Keratinocyte (primary cell): ENCODE results near the gene CTCF. TPM values are rescaled to one million over a fixed set of nuclear protein-coding genes. Genes with fewer than 3 reads are reported as not detected.
A peak's percentile ranks its signal among the peaks of the same experiment; 100 is the strongest.

Experiments used
- DNase-seq: peaks from one replicate; pipeline ENCODE4 v3.0.0-alpha.2; 2011; ENCODE audit warnings: low read depth, missing footprints, low spot score
- FAIRE-seq: peaks from 2 replicates; lab custom pipeline; 2011; peaks lifted over from hg19 to GRCh38; lab: Jason Lieb, UNC
- H2AFZ ChIP-seq: 2 replicates; pipeline ENCODE4 v1.6.0; 2012; ENCODE audit warnings: low read length, control low read depth, inconsistent platforms; ENCODE audit not compliant: control insufficient read depth
- H3K27ac ChIP-seq: 2 replicates; pipeline ENCODE4 v1.5.1; 2011; ENCODE audit warnings: low read length; ENCODE audit not compliant: control insufficient read depth, insufficient read depth
- H3K27me3 ChIP-seq: 3 replicates; pipeline ENCODE4 v1.6.0; 2011; ENCODE audit warnings: low read length; ENCODE audit not compliant: control insufficient read depth, insufficient read depth; ENCODE audit errors: extremely low read depth
- H3K36me3 ChIP-seq, 2 experiments: 2 replicates in 1 of 2; 3 replicates in 1 of 2; pipeline ENCODE4 v1.5.1; 2011; ENCODE audit warnings: low read length in 2 of 2, mild to moderate bottlenecking in 1 of 2; ENCODE audit not compliant: control insufficient read depth in 2 of 2, insufficient read depth in 2 of 2; ENCODE audit errors: extremely low read depth in 1 of 2
- H3K4me1 ChIP-seq: 3 replicates; pipeline ENCODE4 v1.5.1; 2011; ENCODE audit warnings: low read length; ENCODE audit not compliant: control insufficient read depth, insufficient read depth; ENCODE audit errors: extremely low read depth
- H3K4me2 ChIP-seq: 3 replicates; pipeline ENCODE4 v1.6.0; 2011; ENCODE audit warnings: low read depth, low read length; ENCODE audit not compliant: control insufficient read depth, insufficient read depth; ENCODE audit errors: extremely low read depth
- H3K4me3 ChIP-seq, 3 experiments: fragments of 200-600 bp in 1 of 3; sonication (generic) in 1 of 3; 2 replicates in 2 of 3; 3 replicates in 1 of 3; pipeline ENCODE4 v1.5.1; 2011 to 2016; ENCODE audit warnings: low read length in 3 of 3, mild to moderate bottlenecking in 3 of 3, control low read depth in 2 of 3, inconsistent platforms in 1 of 3, low read depth in 1 of 3, mixed read lengths in 1 of 3, mixed run types in 1 of 3, moderate library complexity in 1 of 3; ENCODE audit not compliant: control insufficient read depth in 2 of 3, insufficient read depth in 2 of 3; ENCODE audit errors: extremely low read depth in 1 of 3
- H3K79me2 ChIP-seq: 2 replicates; pipeline ENCODE4 v1.6.0; 2012; ENCODE audit warnings: low read length; ENCODE audit not compliant: control insufficient read depth, insufficient read depth
- H3K9ac ChIP-seq: 3 replicates; pipeline ENCODE4 v1.6.0; 2011; ENCODE audit warnings: low read length; ENCODE audit not compliant: control insufficient read depth, insufficient read depth; ENCODE audit errors: extremely low read depth
- H3K9me1 ChIP-seq: 3 replicates; pipeline ENCODE4 v1.6.0; 2011; ENCODE audit warnings: low read length; ENCODE audit not compliant: control insufficient read depth, insufficient read depth; ENCODE audit errors: extremely low read depth
- H3K9me3 ChIP-seq: 2 replicates; pipeline ENCODE4 v1.5.1; 2012; ENCODE audit warnings: low read depth, low read length; ENCODE audit not compliant: control insufficient read depth
- H4K20me1 ChIP-seq: 3 replicates; pipeline ENCODE4 v1.6.0; 2011; ENCODE audit warnings: low read length; ENCODE audit not compliant: control insufficient read depth, insufficient read depth; ENCODE audit errors: extremely low read depth
- EZH2 ChIP-seq: IDR thresholded peaks from one replicate; pipeline ENCODE4 v1.6.1; 2012; ENCODE audit warnings: inconsistent platforms, mild to moderate bottlenecking, low read length, moderate library complexity
- dilution Hi-C: fragments of 300-500 bp; cut with MboI; formaldehyde crosslinking; loops from one replicate; pipeline ENCODE4 v1.7.0; 2020; ENCODE audit warnings: low sequenced_read_pairs; ENCODE audit not compliant: extremely low pct_ligation_motif_present
- polyA plus RNA-seq, 5 experiments: library from polyadenylated mRNA; depleted of rRNA in 3 of 5; stranded (reverse) in 3 of 5; stranded (forward) in 1 of 5; unstranded in 1 of 5; fragments of >200 nt; gene quantifications; 1 replicate in 1 of 5; 2 replicates in 3 of 5; 3 replicates in 1 of 5; pipeline versions ENCODE4 v1.2.1 to v1.2.3, GENCODE V29; 2011 to 2012; ENCODE audit warnings: missing spikeins in 2 of 5, low read depth in 1 of 5, low replicate concordance in 1 of 5
- TF ChIP-seq, protein P1 (sequence below), 3 experiments: IDR thresholded peaks in 1 of 3; conservative IDR thresholded peaks in 1 of 3; optimal IDR thresholded peaks in 1 of 3; 2 replicates in 2 of 3; 3 replicates in 1 of 3; pipeline versions ENCODE3 to v1.5.1; 2011; ENCODE audit warnings: low read length in 3 of 3, mild to moderate bottlenecking in 3 of 3, moderate library complexity in 2 of 3, control low read depth in 1 of 3, inconsistent platforms in 1 of 3; ENCODE audit not compliant: insufficient read depth in 2 of 3; ENCODE audit errors: extremely low read depth in 1 of 3

The CTCF gene
- polyA plus RNA-seq, 1 donor (not counting 4 experiments of a cell fraction or from before 2014, with no cell fraction given): 21.4 TPM

DNA sequence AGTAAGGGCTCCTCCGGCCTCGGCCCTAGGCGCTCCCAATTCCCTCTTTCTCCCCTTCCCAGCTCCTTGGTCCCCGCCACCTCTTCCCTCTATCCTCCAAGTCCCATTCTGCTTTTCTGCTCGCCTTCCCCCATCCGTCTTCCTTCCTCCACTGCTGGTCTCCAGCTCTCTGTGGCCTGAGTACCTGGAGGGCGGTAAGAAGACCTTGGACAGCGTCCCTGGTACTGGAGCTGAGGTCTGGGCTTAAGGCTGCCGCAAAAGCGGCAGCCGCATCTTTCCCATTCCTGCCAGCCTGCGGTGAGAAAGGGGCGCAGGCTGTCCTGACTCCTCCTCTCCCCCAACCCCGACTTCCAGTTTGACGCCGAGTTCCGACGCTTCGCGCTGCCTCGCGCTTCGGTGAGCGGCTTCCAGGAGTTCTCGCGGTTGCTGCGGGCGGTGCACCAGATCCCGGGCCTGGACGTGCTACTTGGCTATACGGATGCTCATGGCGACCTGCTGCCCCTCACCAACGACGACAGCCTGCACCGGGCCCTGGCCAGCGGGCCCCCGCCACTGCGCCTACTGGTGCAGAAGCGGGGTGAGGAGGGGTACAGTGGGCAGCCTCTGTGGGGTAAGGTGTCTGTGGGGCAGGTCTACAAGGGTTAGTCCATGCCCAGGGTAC is 98.9 kb downstream of the CTCF start:
- FAIRE-seq: no peak

DNA sequence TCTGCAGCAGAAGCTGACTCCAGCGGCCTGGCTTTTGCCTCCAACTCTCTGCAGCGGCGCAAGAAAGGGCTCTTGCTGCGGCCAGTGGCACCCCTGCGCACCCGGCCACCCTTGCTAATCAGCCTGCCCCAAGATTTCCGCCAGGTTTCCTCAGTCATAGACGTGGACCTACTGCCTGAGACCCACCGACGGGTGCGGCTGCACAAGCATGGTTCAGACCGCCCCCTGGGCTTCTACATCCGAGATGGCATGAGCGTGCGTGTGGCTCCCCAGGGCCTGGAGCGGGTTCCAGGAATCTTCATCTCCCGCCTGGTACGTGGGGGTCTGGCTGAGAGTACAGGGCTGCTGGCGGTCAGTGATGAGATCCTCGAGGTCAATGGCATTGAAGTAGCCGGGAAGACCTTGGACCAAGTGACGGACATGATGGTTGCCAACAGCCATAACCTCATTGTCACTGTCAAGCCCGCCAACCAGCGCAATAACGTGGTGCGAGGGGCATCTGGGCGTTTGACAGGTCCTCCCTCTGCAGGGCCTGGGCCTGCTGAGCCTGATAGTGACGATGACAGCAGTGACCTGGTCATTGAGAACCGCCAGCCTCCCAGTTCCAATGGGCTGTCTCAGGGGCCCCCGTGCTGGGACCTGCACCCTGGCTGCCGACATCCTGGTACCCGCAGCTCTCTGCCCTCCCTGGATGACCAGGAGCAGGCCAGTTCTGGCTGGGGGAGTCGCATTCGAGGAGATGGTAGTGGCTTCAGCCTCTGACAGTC is 99.7 kb downstream of the CTCF start:
- no peak overlapping the region for H3K4me2 ChIP-seq
- H3K9me1 ChIP-seq: no peaks in the 10 kb centered on the region
- peaks cover 12% of the 10 kb centered on the region for H3K79me2 ChIP-seq
- no peak overlapping the region for H2AFZ ChIP-seq
- H3K27ac ChIP-seq: no peak overlapping the region
- no peak for DNase-seq
- H3K9me3 ChIP-seq: no peaks in the 10 kb centered on the region
- dilution Hi-C loops: no loop called here
- no peaks in the 10 kb centered on the region for H4K20me1 ChIP-seq
- FAIRE-seq: no peak
- H3K36me3 ChIP-seq: peaks cover 1 to 9% of the 10 kb centered on the region in 2 experiments
- no peak overlapping the region for H3K9ac ChIP-seq
- H3K27me3 ChIP-seq: no peaks in the 10 kb centered on the region
- TF ChIP-seq, protein P1, sequence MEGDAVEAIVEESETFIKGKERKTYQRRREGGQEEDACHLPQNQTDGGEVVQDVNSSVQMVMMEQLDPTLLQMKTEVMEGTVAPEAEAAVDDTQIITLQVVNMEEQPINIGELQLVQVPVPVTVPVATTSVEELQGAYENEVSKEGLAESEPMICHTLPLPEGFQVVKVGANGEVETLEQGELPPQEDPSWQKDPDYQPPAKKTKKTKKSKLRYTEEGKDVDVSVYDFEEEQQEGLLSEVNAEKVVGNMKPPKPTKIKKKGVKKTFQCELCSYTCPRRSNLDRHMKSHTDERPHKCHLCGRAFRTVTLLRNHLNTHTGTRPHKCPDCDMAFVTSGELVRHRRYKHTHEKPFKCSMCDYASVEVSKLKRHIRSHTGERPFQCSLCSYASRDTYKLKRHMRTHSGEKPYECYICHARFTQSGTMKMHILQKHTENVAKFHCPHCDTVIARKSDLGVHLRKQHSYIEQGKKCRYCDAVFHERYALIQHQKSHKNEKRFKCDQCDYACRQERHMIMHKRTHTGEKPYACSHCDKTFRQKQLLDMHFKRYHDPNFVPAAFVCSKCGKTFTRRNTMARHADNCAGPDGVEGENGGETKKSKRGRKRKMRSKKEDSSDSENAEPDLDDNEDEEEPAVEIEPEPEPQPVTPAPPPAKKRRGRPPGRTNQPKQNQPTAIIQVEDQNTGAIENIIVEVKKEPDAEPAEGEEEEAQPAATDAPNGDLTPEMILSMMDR (optimal IDR thresholded peaks at IDR 0.05 in 1 of 3, IDR thresholded peaks at IDR 0.05 in 1 of 3, conservative IDR thresholded peaks at IDR 0.05 in 1 of 3; ENCODE audit: extremely low read depth in 1 of 3, insufficient read depth in 2 of 3, low read length in 3 of 3): no peak
- TF ChIP-seq EZH2: no peak
- no peak overlapping the region for H3K4me3 ChIP-seq
- H3K4me1 ChIP-seq: peaks cover 13% of the 10 kb centered on the region

More for the DNA sequence above, 98.9 kb downstream of the CTCF start:
- peaks cover 1 to 9% of the 10 kb centered on the region in 2 experiments for H3K36me3 ChIP-seq
- no peak overlapping the region for H2AFZ ChIP-seq
- H3K9me3 ChIP-seq: no peaks in the 10 kb centered on the region
- H3K27me3 ChIP-seq: no peaks in the 10 kb centered on the region
- peaks cover 9% of the 10 kb centered on the region for H3K4me1 ChIP-seq
- H3K9ac ChIP-seq: no peak overlapping the region
- TF ChIP-seq EZH2: no peak
- TF ChIP-seq, protein P1 (optimal IDR thresholded peaks at IDR 0.05 in 1 of 3, IDR thresholded peaks at IDR 0.05 in 1 of 3, conservative IDR thresholded peaks at IDR 0.05 in 1 of 3; ENCODE audit: extremely low read depth in 1 of 3, insufficient read depth in 2 of 3, low read length in 3 of 3): no peak
- dilution Hi-C loops: no loop called here
- H3K4me2 ChIP-seq: peak overlapping the region; percentile 96
- H3K9me1 ChIP-seq: no peaks in the 10 kb centered on the region
- no peak overlapping the region for H3K27ac ChIP-seq
- peaks cover 12% of the 10 kb centered on the region for H3K79me2 ChIP-seq
- H4K20me1 ChIP-seq: no peaks in the 10 kb centered on the region
- DNase-seq: no peak
- H3K4me3 ChIP-seq: peak overlapping the region in 1 of 3 experiments; percentile 98
